Adipose tissue (tissue), 3 donors: Measurements from ENCODE around the gene ECHDC3. TPM values are rescaled to one million over a fixed set of nuclear protein-coding genes. Genes with fewer than 3 reads are reported as not detected.

Experiments used
- H3K27ac ChIP-seq: one replicate; pipeline ENCODE4 v1.5.1; 2013; ENCODE audit warnings: low read depth, low read length
- WGBS, 3 donors: extraction: QIAGEN DNeasy Blood & Tissue Kit; methylation state at CpG; one replicate each; pipeline ENCODE4 v1.1.7; 2013; 5-methylcytosine and 5-hydroxymethylcytosine counted together
- polyA plus RNA-seq, 3 donors: library from polyadenylated mRNA; stranded (reverse); fragments of 200-250 nt; gene quantifications; one replicate each; pipeline ENCODE4 v1.2.3, GENCODE V29; 2013
- donor health status: healthy with polysubstance abuse.
- donor health status: Bipolar disorder and iron deficiency.
- donor health status: healthy.

Gene ECHDC3
- polyA plus RNA-seq, 3 donors: 49.4 to 224 (median 50.7) TPM

- WGBS, 3 donors: 69 to 70% (median 69%) methylated on average over 16 of the region's 16 CpGs
- no peak overlapping the region for H3K27ac ChIP-seq
Observed at GRCh38 chr10:11741608-11742007, 574 bp upstream of the ECHDC3 start.

DNA sequence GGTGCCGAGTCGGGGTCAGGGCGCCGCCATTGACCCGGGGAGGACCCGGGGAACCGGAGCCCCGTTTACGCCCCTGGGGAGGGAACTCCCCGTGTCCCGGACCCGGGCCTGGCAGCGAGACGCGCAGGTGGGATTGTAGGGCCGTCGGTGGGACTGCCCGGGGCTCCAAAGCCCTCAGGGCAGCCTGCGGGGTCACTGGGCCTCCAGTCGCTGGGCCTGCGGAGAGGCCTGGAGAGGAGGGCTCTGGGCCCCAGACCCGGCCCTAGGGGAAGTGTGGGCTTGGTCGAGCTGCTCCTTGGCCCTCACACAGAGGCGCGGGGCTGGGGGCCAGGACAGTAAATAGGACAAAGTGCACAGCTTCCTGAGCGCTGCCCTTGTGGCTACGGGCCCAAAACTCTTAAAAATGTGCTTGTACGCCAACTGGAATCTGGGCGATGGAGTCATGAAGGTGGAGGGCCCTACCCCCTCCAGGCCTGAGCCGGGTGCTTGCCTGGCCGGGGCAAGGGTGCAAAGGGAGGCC lies 657 bp downstream of the ECHDC3 start:
- peak overlapping the region; percentile 64 for H3K27ac ChIP-seq
- WGBS, 3 donors: 13 to 31% (median 25%) methylated on average over 31 of the region's 31 CpGs

- no peak overlapping the region for H3K27ac ChIP-seq
- WGBS, 3 donors: 72 to 86% (median 84%) methylated on average over 9 of the region's 9 CpGs
Observed at GRCh38 chr10:11743461-11744338, 1.5 kb downstream of the ECHDC3 start.

DNA sequence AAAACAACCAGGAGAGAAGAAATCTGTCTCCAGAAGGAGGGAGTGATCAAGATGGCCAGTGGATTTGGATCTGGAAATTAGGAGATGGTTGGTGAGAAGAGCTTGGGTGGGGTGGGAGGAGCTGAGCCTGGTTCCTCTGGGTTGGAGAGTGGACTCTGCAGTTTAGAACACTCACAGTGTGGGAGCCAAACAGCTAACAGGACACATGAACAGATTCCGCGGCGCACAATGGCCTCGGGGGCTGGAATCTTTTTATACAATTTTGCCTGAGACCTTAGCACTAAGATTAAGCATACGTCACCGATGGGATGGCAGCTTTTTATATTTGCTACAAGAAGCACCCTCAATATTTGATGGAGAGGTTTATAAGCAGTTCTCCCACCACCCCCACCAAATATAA lies 2.9 kb downstream of the ECHDC3 start:
- H3K27ac ChIP-seq: no peak overlapping the region
- 80 to 81% (median 81%) methylated on average over 6 of the region's 6 CpGs for WGBS, 3 donors

GRCh38 chr10:11746883-11747539 lies 4.8 kb downstream of the ECHDC3 start:
- peak overlapping the region; percentile 9 for H3K27ac ChIP-seq
- 36 to 42% (median 40%) methylated on average over 13 of the region's 13 CpGs for WGBS, 3 donors

DNA sequence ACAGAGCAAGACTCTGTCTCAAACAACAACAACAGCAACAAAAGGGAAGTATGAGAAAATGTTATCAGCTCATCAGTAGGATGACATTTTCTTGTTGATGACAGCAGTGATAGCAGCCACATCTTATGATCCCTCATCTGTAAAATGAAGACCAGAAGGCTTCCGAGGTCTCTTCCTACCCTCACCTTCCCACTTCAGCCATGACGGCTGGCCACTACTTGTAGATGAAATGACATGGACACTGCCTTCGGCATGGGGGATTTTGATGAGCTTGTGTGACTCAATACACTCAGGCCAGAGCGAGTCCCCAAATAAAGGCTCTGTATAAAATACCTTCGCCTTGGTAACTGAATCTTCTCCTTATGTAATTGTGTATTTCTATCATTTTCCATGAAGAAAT lies 6.7 kb downstream of the ECHDC3 start:
- 76 to 79% (median 78%) methylated on average over 5 of the region's 5 CpGs for WGBS, 3 donors
- no peak overlapping the region for H3K27ac ChIP-seq

- H3K27ac ChIP-seq: no peak overlapping the region
- WGBS, 3 donors: 90 to 97% (median 95%) methylated on average over 2 of the region's 2 CpGs
Observed at GRCh38 chr10:11750420-11750819, 8.2 kb downstream of the ECHDC3 start.

- no peak overlapping the region for H3K27ac ChIP-seq
- WGBS, 3 donors: 0% methylated on average over 1 of the region's 1 CpG
Observed at GRCh38 chr10:11754173-11754572, 12.0 kb downstream of the ECHDC3 start.

DNA sequence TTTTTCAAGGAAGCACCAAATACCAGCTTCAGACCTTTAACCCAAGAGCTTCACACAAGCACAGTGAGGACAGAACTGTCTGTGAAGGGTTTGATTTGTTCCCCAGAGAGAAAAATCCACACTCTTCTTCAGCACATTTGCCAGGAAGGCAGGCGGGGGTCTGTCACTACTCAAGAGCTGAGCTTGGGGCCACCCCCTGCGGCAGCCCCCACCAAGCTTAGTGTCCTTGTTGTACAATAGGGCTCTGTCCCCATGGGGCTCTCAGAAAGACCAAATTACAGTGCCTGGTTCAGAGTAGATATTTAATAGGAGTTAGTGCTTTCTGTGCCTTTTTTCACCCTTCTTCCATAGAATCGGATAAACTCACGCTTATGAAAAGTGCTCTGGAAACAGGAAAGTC lies 12.4 kb downstream of the ECHDC3 start:
- WGBS, 3 donors: 96 to 99% (median 99%) methylated on average over 4 of the region's 4 CpGs
- no peak overlapping the region for H3K27ac ChIP-seq

DNA sequence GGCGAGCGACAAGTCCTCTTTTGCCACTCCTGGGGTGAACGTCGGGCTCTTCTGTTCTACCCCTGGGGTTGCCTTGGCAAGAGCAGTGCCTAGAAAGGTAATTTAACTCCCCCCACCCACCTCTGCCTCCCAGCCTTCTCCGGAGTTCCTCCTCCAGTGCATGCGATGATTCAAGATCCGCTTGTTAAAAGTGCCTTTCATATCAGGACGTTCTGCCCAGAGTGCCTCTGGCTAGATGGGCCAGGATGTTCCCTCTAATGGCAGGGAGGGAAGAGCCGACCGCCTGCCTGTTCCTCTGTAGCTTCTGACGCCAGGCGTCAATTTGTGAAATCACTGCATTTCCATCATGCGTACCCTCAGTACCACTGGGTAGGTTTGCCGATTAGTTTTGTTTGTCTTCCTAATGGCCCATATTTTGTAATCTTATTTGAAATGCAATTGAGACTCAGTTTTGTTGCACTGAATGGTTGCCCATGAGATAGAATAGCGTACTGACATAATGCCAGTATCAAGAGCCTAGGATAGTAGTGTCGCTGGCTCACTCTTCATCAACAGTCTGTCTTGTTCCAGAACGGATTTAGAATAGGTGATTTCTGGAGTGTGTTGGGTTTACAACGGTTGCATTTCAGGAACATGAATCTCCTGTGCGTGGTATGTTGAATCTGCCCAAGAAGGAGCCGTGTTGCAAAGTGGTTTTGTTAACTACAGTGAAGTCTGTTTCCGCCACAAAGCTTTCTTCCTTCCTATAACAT lies 13.5 kb downstream of the ECHDC3 start:
- 88 to 92% (median 90%) methylated on average over 21 of the region's 21 CpGs for WGBS, 3 donors
- H3K27ac ChIP-seq: no peak overlapping the region

GRCh38 chr10:11756766-11757315 lies 14.7 kb downstream of the ECHDC3 start:
- H3K27ac ChIP-seq: no peak overlapping the region

GRCh38 chr10:11757454-11757820 lies 15.3 kb downstream of the ECHDC3 start:
- 10 to 40% (median 33%) methylated on average over 3 of the region's 3 CpGs for whole genome bisulfite sequencing, 3 donors
- no peak overlapping the region for H3K27ac ChIP-seq

More at GRCh38 chr10:11756766-11757315, 14.7 kb downstream of the ECHDC3 start:
- 65 to 88% (median 81%) methylated on average over 11 of the region's 11 CpGs for WGBS, 3 donors

GRCh38 chr10:11757821-11758463 lies 15.8 kb downstream of the ECHDC3 start:
- no peak overlapping the region for H3K27ac ChIP-seq
- WGBS, 3 donors: 16 to 30% (median 26%) methylated on average over 11 of the region's 11 CpGs

DNA sequence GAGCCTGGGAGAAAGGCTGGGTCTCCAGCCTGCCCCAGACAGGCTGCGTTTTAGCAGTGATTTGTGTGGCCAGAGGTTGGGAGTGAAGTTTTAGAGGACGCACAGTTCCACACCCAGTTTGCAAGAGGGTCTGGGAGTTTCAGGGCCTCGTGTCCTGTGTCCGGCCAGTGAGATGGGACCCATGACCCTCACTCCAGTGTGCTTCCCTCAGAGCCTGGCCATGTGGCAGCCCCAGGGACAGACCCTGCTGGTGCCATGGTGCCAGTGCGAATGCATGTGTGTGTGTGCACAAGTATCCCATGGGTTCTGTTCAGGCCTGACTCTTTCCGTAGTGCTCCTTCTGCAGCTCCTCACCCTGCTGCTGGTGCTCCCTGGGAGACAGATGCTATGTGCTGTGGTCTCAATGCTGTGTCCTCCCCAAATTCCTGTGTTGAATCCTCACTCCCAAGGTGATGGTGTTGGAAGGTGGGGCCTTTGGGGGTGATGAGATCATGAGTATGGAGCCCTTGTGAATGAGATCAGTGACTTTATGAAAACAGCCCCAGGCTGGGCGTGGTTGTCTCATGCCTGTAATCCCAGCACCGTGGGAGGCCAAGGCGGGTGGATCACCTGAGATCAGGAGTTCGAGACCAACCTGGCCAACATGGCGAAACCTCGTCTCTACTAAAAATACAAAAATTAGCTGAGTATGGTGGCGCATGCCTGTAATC lies 16.5 kb downstream of the ECHDC3 start:
- 88 to 89% (median 88%) methylated on average over 13 of the region's 13 CpGs for WGBS, 3 donors
- no peak overlapping the region for H3K27ac ChIP-seq

GRCh38 chr10:11759347-11759746 lies 17.2 kb downstream of the ECHDC3 start:
- WGBS, 3 donors: 63 to 88% (median 87%) methylated on average over 8 of the region's 8 CpGs
- no peak overlapping the region for H3K27ac ChIP-seq

DNA sequence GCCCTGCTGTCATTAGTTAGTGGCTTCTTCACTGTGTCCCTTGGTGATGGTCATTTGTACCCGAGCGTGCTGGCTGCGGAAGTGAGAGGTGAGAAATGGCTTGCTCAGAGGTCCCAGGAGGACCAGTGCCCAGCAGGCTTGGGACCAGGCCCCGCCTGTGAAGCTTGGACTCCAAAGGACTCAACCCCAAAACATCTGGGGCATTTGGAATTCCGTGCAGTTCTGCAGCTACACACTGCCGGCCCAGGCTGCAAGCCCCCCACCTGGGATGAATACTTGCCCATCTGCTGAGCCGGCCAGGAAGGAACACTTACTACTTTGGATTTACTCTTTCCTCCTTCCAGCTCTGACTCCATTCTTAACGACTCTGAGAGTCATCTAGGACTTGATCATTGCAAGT lies 18.0 kb downstream of the ECHDC3 start:
- H3K27ac ChIP-seq: no peak overlapping the region
- 78 to 87% (median 86%) methylated on average over 8 of the region's 8 CpGs for WGBS, 3 donors

DNA sequence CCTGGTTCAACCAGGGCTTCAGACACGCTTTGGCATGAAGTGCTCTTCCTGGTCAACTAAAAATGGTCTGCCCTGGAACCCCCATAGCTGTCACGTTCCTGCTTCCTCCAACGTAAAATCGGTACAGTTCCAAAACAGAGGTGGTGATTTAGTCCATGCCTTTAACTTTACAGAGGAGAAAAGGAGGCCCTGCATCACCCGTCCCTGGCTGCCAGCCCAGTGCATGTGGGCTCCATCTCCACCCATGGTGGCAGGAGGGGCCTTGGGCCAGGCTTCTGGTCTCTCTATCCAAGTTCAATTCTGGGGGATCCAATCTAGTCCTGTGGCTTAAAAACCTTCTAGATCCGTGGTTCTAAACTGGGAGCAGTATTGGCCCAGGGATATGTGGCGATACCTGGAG lies 18.7 kb downstream of the ECHDC3 start:
- H3K27ac ChIP-seq: no peak overlapping the region
- WGBS, 3 donors: 67 to 79% (median 75%) methylated on average over 7 of the region's 7 CpGs

- WGBS, 3 donors: 93 to 100% (median 95%) methylated on average over 6 of the region's 6 CpGs
Observed at GRCh38 chr10:11761431-11761830, 19.2 kb downstream of the ECHDC3 start.

More at GRCh38 chr10:11761431-11761830, 19.2 kb downstream of the ECHDC3 start:
- H3K27ac ChIP-seq: no peak overlapping the region
